NOMO-1 (cell line): Measurements from ENCODE around the gene GALNT16.
A peak's percentile ranks its signal among the peaks of the same experiment; 100 is the strongest.

Source experiments
- DNase-seq, 2 experiments: peaks; one replicate each; lab custom pipeline; 2025; ENCODE audit not compliant: unreplicated experiment in 2 of 2; lab: John Stamatoyannopoulos, UW

The GALNT16 gene

DNA sequence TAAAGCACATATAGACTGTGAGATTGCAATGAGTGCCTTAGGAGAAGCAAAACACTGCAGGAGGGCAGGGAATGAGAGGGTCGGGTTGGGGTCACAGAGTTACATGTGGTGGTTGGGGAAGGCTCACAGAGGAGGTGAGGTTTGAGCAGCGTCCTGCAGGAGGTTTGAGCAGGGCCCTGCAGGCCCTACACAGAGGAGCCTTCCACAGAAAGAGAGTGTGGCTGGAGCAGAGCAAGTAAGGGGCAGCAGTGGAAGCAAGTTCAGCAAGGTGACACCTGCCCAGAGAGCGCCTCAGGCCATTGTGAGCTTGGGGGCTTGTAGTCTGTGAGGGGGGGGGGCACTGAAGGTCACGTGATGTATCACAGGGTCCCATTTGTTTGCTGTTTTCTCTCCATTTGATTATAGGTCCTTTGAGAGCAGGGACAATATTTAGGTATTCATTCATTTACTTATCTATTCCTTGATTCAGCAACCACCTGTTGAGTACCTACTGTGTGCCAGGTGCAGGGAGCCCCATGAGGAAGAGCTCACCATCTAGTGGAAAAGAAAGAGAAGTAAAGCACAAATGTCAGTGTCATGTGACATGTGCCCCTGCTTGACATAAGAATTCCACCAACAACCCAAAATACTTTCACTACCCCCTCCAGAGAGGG lies 56.6 kb downstream of the GALNT16 start:
- no peak for DNase-seq

- DNase-seq: no peak
Observed at GRCh38 chr14:69317102-69317755, 57.3 kb downstream of the GALNT16 start.

DNA sequence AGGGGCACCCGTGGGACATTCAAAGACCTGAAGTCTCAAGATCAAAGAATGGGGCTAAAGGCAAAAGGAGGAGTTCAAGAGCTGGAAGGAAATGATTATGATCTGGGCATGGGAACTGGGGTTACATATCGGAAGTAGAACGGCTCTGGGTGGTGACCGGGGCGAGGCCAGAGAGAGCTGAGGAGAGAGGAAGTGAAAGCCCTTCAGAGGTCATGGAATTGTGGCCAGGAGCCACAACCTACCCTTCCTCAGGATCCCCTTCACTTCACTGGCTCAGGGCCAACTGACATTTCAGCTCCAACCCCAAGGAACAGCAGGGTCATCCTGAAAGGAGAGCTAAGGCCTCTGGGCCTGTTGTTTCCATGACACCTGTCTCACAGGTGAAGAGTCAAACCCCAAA lies 57.8 kb downstream of the GALNT16 start:
- DNase-seq: peak; percentile 43 to 69

GRCh38 chr14:69318241-69318640 lies 58.3 kb downstream of the GALNT16 start:
- DNase-seq: peak; percentile 26 to 49

DNA sequence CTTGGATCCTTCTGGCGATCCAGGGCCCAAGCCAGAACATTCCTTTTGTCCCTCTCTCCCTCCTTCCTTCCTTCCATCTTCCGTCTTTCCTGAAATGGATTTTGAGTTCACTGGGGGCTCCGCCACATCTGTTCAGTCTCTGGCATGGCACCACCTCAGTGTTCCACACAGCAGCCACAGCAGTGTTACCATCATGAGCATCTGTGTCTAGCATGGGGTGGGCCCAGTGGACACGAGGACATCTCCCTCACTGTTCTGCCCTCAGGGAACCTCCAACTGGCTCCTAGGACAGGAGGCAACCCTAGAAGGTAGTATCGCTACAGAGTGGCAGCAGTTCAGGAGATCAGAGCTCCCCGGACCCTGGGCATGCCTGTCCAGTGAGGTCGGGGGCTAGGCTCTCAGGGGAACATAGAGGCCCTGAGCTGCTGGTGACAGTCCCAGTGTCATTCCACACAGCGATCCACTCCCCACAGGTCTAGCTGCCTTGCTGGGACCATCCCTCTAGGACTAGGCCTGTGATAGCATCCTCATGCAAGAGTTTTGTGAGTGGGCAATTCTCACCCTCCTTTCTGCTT lies 59.0 kb downstream of the GALNT16 start:
- DNase-seq: no peak

DNA sequence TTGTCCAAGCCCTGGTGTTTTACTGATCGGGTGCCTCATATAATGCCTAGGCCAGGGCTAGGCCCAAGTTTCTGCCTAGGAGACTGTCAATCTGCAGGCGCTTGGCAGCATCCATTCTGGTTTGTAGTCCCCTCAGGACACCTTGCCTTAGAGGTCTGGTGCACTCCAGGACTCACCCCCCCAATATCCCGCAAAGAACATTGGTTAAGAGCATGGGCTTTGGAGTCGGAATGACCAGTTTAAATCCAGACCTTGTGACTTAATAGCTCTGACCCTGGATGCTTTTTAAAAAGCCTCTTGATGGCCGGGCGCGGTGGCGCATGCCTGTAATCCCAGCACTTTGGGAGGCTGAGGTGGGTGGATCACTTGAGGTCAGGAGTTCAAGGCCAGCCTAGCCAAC lies 60.0 kb downstream of the GALNT16 start:
- DNase-seq: no peak

DNA sequence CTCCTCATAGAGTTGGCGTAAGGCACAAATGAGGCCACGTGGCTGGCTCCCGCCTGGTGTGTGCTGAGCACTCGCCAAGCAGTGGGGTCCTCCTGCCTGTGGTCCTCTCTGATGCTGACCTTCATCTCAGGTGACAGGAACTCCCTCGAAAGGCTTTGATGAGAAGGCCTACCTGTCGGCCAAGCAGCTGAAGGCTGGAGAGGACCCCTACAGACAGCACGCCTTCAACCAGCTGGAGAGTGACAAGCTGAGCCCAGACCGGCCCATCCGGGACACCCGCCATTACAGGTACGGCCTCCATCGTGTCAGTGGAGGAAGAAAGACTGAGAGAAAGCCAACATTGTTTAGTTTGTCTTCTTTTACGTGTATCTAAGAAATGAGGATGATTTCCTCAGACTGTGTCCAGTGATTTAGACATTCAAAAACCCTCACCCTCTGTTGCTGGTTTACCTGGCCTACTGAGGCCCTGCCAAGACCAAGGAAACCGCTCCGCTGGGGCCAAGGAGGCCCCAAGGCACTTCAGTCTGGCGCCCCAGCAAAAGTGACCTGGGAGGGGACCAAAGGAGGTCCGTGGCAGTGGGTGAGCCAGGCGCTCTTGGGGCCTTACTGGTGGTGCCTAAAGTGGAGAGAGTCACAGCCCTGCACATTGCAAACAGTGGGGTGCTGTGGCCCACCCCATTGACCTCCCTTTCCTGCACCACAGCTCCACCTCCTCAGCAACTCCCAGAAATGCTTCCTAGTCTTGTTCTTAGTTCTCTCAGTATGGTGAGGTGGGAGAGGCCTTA lies 60.8 kb downstream of the GALNT16 start:
- DNase-seq: no peak

DNA sequence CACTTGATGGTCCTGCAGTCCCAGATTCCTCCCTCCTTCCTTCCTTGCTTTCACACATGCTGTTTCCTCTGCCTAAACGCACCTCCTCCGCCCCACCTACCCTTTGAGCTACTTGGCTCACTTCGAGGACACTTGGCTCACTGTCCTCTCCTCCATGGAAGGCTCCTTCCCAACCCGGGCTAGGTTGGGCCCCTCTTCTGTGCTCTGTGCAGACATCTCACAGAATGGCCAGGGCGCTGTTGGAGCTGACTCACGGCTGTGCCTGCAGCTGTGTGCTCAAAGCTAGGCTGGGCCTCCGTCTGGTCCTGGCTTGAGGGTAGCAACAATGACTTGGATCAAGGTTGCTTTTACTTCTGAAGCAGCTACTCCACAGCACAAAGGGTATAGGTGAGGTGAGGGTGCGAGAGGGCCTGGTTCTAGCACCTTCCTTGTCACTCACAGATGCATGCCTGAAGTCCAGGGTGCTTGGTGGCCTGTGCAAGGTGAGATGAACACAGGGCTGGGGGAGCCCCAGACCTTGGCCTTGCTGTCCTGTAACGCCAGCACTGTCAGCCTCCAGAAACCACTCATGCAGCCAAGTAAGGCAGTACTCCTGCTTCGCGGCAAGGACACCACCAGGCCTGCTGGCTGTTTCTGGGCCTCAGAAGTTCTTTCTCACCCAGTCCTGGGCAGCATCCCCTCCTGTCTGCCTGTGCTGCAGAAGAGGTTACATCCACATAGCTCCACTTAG lies 61.8 kb downstream of the GALNT16 start:
- no peak for DNase-seq

- DNase-seq: no peak
Observed at GRCh38 chr14:69323266-69323998, 63.5 kb downstream of the GALNT16 start.

DNA sequence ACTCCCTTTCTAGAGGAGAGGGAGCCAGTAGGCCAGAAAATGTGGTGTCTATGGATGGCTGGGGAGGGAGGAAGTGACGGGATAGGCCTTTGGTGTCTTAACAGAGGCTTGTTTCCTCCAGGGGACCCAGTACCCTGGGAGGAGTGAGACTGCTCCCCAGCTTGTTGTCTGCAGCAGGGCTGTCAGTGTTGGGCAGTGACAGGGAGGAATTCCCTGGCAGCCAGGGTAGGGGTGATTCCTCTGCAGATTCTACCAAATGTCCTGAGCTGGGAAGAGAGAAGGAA lies 64.0 kb downstream of the GALNT16 start:
- DNase-seq: no peak

DNA sequence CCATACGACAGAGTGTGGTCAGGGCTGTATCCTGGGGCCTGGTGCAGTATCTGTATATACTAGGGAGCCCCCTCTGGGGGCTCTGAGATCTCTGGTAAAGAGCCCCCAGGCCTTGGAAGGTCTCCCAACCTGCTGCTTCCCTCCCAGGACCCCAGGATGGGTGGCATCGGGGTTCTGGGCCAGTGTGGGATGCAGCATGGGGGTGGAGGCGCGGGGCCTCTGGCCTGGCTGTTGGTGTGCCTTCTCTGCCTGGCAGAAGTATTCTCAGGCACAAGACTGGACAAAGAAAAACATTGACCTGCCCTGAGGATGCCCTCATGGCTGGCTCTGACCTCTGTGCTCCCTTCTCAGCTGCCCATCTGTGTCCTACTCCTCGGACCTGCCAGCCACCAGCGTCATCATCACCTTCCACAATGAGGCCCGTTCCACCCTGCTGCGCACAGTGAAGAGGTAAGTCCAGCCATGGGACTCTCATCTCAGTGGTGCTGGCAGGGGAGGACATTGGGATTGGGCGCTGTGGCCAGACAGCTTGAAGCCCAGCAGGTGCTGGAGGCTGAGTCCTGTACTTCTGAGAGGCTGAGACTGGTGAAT lies 64.5 kb downstream of the GALNT16 start:
- DNase-seq: no peak

- DNase-seq: no peak
Observed at GRCh38 chr14:69325086-69325485, 65.1 kb downstream of the GALNT16 start.

- no peak for DNase-seq
Observed at GRCh38 chr14:69325646-69326265, 65.8 kb downstream of the GALNT16 start.

DNA sequence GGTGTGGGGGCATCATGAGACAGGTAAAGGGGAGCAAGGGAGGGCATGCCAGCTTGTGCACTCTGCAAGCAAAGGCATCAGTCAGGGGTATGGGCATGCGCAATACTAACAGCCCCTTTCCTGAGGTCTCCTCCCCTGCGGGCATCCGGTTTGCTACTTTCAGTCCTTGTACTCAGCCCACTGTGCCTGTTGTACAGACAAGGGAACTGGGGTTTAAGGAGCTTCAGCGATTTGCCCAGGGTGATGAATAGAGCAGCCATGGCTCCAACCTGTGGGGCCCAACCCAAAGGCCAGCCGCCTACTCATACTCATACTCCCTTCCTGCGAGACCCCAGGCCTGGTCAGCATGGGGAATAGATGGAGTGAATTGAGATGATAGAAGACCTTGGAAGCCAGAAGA lies 66.7 kb downstream of the GALNT16 start:
- no peak for DNase-seq

DNA sequence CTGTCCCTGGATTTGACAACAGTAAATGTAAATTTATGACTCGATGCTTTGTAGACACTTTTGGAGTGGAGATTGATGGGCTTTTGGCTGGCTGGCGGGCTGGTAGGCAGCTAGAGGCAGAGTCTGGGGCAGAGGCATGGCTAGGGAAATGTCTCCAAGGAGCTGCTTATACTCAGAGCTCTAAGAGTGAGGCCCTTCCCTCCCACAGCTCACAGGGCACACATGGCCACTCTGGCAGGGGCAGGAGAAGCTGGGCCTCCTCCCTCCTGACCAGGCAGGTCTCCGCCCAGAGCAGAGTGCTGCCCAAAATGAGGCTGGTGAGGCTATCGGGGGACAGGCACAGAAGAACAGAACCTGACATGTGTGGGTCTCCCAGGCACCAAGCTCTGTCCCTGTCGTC lies 67.5 kb downstream of the GALNT16 start:
- no peak for DNase-seq

DNA sequence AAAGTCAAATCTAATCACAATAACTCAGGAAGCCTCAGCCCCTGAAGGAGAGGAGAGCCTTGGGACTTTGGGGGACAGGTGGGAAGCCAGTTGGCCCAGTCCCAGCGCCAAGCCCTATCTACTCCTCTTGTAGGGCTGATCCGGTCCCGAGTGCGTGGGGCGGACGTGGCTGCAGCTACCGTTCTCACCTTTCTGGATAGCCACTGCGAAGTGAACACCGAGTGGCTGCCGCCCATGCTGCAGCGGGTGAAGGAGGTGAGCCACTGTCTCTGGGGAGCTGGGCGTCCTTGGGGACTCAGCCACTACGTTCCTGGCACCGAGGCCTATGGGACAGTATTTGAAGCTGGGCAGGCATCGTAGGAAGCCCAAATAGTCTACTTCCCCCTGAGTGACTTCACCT lies 68.4 kb downstream of the GALNT16 start:
- no peak for DNase-seq

DNA sequence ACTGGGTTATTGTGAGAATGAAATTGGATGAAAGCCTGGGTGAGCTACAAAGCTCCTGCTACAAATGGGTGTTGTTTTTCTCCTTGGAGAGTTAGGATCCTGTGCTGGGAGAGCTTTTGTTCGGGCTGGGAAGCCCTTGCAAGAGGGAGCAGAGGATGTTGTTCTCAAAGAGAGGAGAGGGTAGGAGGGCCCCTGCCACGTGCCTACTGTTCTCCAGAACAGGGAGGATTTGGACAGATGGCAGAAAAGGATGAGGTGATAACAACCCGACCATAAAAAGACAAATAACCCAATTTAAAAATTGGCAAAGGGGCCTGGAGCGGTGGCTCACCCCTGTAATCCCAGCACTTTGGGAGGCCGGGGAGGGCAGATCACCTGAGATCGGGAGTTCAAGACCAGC lies 68.8 kb downstream of the GALNT16 start:
- no peak for DNase-seq

DNA sequence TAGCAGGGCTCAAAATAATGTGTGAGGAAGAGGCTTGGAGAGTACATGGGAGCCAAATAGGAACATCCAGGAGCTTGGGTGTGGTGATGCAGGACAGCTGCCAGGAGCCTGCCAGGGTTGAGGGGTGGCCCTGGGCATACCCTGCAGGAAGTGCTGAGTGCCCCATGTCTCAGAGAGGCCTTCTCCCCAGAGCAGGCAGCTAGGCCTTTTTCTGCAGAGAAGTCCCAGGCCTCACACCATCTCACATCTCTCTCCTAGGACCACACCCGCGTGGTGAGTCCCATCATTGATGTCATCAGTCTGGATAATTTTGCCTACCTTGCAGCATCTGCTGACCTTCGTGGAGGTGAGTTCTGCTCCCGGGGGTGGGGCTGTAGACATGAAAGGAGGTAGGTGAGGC lies 71.2 kb downstream of the GALNT16 start:
- no peak for DNase-seq

- DNase-seq: no peak
Observed at GRCh38 chr14:69332782-69333395, 72.9 kb downstream of the GALNT16 start.
